Testis (tissue), 2 donors: ENCODE results near the gene DTNB.

Experiments used
- CTCF ChIP-seq, 3 experiments: fragments of 450-650 bp in 2 of 3; fragments of 200-600 bp in 1 of 3; sonication (generic) in 1 of 3; IDR thresholded peaks; one replicate each; pipeline ENCODE4 v1.5.1; 2016 to 2019; ENCODE audit warnings: antibody characterized with exemption in 3 of 3, mild to moderate bottlenecking in 2 of 3, moderate library complexity in 1 of 3
- POLR2A ChIP-seq: fragments of 450-650 bp; IDR thresholded peaks from one replicate; pipeline ENCODE4 v1.6.1; 2017; ENCODE audit warnings: antibody characterized with exemption, mild to moderate bottlenecking, moderate library complexity

DNA sequence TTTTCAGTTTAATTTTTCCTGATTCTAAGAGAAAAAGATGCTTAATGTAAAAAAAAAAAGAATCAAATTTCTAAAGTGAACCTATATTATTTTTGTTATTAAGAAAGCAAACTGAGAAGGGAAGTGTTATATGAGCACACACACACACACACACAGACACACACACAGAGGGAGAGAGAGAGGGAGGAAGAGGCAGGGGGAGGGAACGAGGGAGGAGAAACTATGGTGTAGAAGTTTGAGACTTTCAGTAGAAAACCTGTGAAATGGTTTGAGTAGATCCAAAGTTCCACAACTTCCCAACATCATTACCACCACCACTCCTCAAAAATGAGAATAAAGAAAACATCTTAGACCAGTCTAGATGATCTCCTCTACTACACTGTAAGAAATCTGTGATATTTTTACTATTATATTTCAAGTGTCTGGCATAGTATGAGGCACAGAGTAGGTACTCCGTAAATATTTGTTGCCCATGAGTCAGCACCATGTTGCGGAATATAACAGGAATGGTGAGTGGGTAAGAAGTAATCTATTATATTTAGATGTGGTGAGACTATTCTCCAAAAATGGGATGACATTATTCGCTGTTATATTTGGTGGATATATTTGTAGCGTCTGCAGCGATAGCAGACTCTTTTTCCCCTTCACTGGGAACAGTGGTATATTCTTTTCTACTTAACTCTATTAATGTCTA is 182.2 kb downstream of the DTNB start:
- TF ChIP-seq CTCF (IDR thresholded peaks at IDR 0.05), result no peak
- TF ChIP-seq POLR2A, result no peak
